Measurements from ENCODE around the gene COL23A1.

DNA sequence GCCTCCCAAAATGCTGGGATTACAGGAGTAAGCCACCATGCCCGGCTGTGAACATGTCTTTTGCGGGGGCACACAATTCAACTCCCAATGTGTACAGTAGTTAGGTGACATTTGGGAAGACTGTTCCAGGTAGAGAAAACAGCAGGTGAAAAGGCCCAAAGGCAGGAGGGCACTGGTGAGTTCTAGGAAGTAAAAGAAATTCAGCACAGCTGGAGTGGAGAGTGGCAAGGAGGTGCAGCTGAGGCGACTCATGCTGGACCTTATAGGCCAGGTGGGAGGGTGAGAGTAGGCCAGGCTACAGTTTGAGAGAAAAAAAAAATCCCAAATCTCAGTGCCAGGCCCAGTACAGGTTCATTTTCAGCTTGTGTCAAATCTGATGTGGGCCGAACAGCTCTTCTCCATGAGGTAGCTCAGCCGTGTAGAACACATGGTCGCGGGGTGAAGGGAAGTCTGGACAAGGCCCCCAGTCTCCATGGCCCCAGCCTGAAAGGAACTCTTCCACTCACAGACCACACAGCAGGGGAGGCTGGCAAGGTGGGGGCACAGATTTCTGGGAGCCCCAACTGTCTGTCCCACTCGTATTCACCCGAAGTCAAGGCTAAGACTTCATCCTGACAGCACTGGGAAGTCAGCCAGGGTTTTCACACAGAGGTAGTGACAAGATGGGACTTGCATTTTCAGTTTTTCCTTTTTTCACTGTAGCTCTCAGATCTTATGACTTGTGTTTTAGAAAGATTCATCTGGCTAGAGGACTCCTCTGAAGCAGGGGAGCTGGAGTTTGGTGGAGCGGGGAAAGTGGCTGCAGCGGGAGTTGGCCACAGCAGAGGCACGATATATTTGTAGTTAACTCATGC lies 390.4 kb downstream of the COL23A1 start:
- TF ChIP-seq, protein P1, sequence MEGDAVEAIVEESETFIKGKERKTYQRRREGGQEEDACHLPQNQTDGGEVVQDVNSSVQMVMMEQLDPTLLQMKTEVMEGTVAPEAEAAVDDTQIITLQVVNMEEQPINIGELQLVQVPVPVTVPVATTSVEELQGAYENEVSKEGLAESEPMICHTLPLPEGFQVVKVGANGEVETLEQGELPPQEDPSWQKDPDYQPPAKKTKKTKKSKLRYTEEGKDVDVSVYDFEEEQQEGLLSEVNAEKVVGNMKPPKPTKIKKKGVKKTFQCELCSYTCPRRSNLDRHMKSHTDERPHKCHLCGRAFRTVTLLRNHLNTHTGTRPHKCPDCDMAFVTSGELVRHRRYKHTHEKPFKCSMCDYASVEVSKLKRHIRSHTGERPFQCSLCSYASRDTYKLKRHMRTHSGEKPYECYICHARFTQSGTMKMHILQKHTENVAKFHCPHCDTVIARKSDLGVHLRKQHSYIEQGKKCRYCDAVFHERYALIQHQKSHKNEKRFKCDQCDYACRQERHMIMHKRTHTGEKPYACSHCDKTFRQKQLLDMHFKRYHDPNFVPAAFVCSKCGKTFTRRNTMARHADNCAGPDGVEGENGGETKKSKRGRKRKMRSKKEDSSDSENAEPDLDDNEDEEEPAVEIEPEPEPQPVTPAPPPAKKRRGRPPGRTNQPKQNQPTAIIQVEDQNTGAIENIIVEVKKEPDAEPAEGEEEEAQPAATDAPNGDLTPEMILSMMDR (IDR thresholded peaks at IDR 0.05), result no peak
- no peak for TF ChIP-seq EZH2 (IDR thresholded peaks at IDR 0.05; ENCODE audit: borderline replicate concordance, insufficient read depth, low read depth, low read length, poor library complexity, severe bottlenecking)

All from B cell (primary cell).